ENCODE data around the gene HNRNPUL1.

The HNRNPUL1 gene

DNA sequence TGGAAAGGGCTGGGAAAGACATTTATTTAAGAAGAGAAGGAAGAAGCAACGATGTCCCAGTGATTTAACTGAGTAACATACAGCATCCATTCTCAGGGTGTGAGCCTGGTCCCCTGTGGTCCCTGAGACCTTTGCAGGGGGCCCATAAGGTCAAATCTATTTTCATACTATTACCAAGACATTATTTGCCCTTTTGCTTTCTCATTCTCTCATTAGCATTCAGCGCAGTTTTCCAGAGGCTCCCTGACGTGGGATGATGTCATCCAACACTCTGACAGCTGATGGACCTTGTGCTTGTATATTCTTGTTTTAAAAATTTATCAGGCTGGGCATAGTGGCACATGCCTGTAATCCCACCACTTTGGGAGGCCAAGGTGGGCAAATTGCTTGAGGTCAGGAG lies 18.3 kb upstream of the HNRNPUL1 start:
- Histone ChIP-seq H3K27me3 (ENCODE audit: control insufficient read depth in 3 of 3, insufficient read depth in 3 of 3, low read depth in 1 of 3, low read length in 3 of 3) (no peaks in the 10 kb centered on the region), H3K4me1 (ENCODE audit: control insufficient read depth in 2 of 2, insufficient read depth in 1 of 2, low read depth in 1 of 2, low read length in 2 of 2) (no peaks in the 10 kb centered on the region), H3K18ac (ENCODE audit: low read length) (no peak overlapping the region), H3K79me1 (ENCODE audit: low read depth, low read length) (peaks cover 2% of the 10 kb centered on the region), H3K9ac (ENCODE audit: low read depth, low read length, poor library complexity) (no peak overlapping the region), H2BK15ac (ENCODE audit: low read length) (no peak overlapping the region), H2BK5ac (ENCODE audit: low read length) (no peak overlapping the region), H3K4ac (ENCODE audit: low read length) (no peak overlapping the region), H3K23ac (ENCODE audit: low read depth, low read length, poor library complexity) (no peak overlapping the region), H3K4me3 (ENCODE audit: low read length in 2 of 2) (no peak overlapping the region), H2AK5ac (ENCODE audit: low read depth, low read length) (no peak overlapping the region), H3K9me3 (replicated peaks in 1 of 2; ENCODE audit: control insufficient read depth in 2 of 2, insufficient read depth in 1 of 2, low read depth in 1 of 2, low read length in 2 of 2) (peaks cover 0 to 2% of the 10 kb centered on the region in 2 donors), H3K4me2 (ENCODE audit: insufficient read depth, low read length, poor library complexity, severe bottlenecking) (no peak overlapping the region), H2AFZ (ENCODE audit: low read length) (no peak overlapping the region), H3K27ac (replicated peaks; ENCODE audit: low read length) (no peak overlapping the region), H4K8ac (ENCODE audit: low read depth, low read length) (no peak overlapping the region), H3K14ac (ENCODE audit: low read length) (no peak overlapping the region), H2BK12ac (ENCODE audit: low read length) (no peak overlapping the region), H4K91ac (ENCODE audit: low read depth, low read length, poor library complexity) (no peak overlapping the region), H3K36me3 (replicated peaks in 1 of 2; ENCODE audit: control insufficient read depth in 2 of 2, insufficient read depth in 2 of 2, low read length in 2 of 2) (peaks cover 40 to 56% of the 10 kb centered on the region in 2 donors), H2BK120ac (ENCODE audit: low read depth, low read length) (no peak overlapping the region)
- no CpG with 5 or more reads among the region's 3 CpGs for WGBS, 2 donors (ENCODE audit: extremely low coverage in 2 of 2, insufficient read length in 2 of 2, insufficient replicate concordance in 1 of 2)
- DNase-seq (ENCODE audit: low spot score), result no peak

DNA sequence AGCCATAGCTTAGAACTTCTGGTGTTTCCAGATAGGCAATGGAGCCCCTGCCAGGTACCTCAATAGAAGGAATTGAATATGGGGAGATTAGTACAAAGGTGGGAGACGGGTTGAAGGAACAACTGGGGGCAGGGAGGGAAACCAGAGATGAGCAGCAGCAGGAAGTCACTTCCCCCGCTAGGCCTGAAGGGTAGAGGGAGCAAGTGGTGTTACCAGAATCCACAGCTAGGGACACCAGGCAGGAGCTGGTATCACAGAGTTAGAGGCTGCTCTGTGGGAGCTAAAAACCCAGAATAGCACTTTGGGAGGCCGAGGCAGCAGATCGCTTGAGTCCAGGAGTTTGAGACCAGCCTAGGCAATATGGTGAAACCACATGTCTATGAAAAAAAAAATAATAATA lies 15.3 kb upstream of the HNRNPUL1 start:
- no peak overlapping the region for H2BK5ac ChIP-seq (ENCODE audit: low read length)
- peaks cover 2% of the 10 kb centered on the region for H3K79me1 ChIP-seq (ENCODE audit: low read depth, low read length)
- H3K4me2 ChIP-seq (ENCODE audit: insufficient read depth, low read length, poor library complexity, severe bottlenecking), result no peak overlapping the region
- H2AFZ ChIP-seq (ENCODE audit: low read length), result no peak overlapping the region
- H2AK5ac ChIP-seq (ENCODE audit: low read depth, low read length), result no peak overlapping the region
- H4K91ac ChIP-seq (ENCODE audit: low read depth, low read length, poor library complexity), result no peak overlapping the region
- H3K18ac ChIP-seq (ENCODE audit: low read length), result no peak overlapping the region
- H3K23ac ChIP-seq (ENCODE audit: low read depth, low read length, poor library complexity), result no peak overlapping the region
- no peak overlapping the region for H2BK120ac ChIP-seq (ENCODE audit: low read depth, low read length)
- no peak overlapping the region for H2BK12ac ChIP-seq (ENCODE audit: low read length)
- H3K14ac ChIP-seq (ENCODE audit: low read length), result no peak overlapping the region
- peaks cover 44 to 54% of the 10 kb centered on the region in 2 donors for H3K36me3 ChIP-seq (replicated peaks in 1 of 2; ENCODE audit: control insufficient read depth in 2 of 2, insufficient read depth in 2 of 2, low read length in 2 of 2)
- H3K4me1 ChIP-seq (ENCODE audit: control insufficient read depth in 2 of 2, insufficient read depth in 1 of 2, low read depth in 1 of 2, low read length in 2 of 2), result no peaks in the 10 kb centered on the region
- H4K8ac ChIP-seq (ENCODE audit: low read depth, low read length), result no peak overlapping the region
- no peaks in the 10 kb centered on the region for H3K27me3 ChIP-seq (ENCODE audit: control insufficient read depth in 3 of 3, insufficient read depth in 3 of 3, low read depth in 1 of 3, low read length in 3 of 3)
- no peak overlapping the region for H3K27ac ChIP-seq (replicated peaks; ENCODE audit: low read length)
- no peak overlapping the region for H3K9ac ChIP-seq (ENCODE audit: low read depth, low read length, poor library complexity)
- H3K9me3 ChIP-seq (replicated peaks in 1 of 2; ENCODE audit: control insufficient read depth in 2 of 2, insufficient read depth in 1 of 2, low read depth in 1 of 2, low read length in 2 of 2), result peaks cover 0 to 2% of the 10 kb centered on the region in 2 donors
- WGBS, 2 donors (ENCODE audit: extremely low coverage in 2 of 2, insufficient read length in 2 of 2, insufficient replicate concordance in 1 of 2), result no CpG with 5 or more reads among the region's 4 CpGs
- no peak overlapping the region for H3K4me3 ChIP-seq (ENCODE audit: low read length in 2 of 2)
- DNase-seq (ENCODE audit: low spot score), result no peak
- no peak overlapping the region for H2BK15ac ChIP-seq (ENCODE audit: low read length)
- no peak overlapping the region for H3K4ac ChIP-seq (ENCODE audit: low read length)

DNA sequence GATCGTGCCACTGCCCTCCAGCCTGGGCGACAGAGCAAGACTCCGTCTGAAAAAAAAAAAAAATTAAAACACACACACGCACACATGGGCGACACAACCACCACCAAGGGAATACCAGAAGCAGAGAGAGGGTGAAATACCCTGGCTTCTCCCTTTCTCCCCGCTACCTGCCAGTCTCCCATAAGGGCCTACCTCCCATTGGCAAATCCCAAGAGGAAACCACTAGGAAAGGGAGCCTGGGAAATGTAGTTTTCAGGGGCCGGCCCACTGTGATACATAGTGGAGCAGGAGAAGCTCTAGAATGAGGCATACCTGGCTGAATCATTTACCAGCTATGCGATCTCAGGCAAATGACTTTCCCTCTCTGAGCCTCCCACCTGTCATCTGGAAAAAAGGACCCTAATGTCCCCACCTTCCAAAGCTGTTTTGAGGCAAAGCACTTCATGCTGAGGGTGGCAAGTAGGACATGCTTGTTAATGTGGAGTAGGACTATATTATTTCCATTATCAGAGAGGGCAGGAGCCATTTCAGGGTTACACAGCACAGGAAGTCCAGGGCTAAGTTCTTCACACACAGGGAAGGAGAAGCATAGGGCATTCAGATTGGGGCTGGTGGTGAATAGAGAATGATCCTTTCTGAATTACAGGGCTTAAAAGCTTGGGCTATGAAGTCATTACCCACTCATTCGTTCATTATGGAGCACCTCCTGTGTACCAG lies 14.3 kb upstream of the HNRNPUL1 start:
- no peak for DNase-seq (ENCODE audit: low spot score)
- H3K18ac ChIP-seq (ENCODE audit: low read length), result no peak overlapping the region
- no peak overlapping the region for H3K9ac ChIP-seq (ENCODE audit: low read depth, low read length, poor library complexity)
- no peak overlapping the region for H3K4me2 ChIP-seq (ENCODE audit: insufficient read depth, low read length, poor library complexity, severe bottlenecking)
- H3K79me1 ChIP-seq (ENCODE audit: low read depth, low read length), result peaks cover 2% of the 10 kb centered on the region
- H3K4ac ChIP-seq (ENCODE audit: low read length), result no peak overlapping the region
- no peak overlapping the region for H3K23ac ChIP-seq (ENCODE audit: low read depth, low read length, poor library complexity)
- no peak overlapping the region for H4K91ac ChIP-seq (ENCODE audit: low read depth, low read length, poor library complexity)
- H3K4me3 ChIP-seq (ENCODE audit: low read length in 2 of 2), result no peak overlapping the region
- no peak overlapping the region for H2BK120ac ChIP-seq (ENCODE audit: low read depth, low read length)
- peaks cover 43 to 58% of the 10 kb centered on the region in 2 donors for H3K36me3 ChIP-seq (replicated peaks in 1 of 2; ENCODE audit: control insufficient read depth in 2 of 2, insufficient read depth in 2 of 2, low read length in 2 of 2)
- H2AFZ ChIP-seq (ENCODE audit: low read length), result no peak overlapping the region
- no peak overlapping the region for H2AK5ac ChIP-seq (ENCODE audit: low read depth, low read length)
- no CpG with 5 or more reads among the region's 9 CpGs for WGBS, 2 donors (ENCODE audit: extremely low coverage in 2 of 2, insufficient read length in 2 of 2, insufficient replicate concordance in 1 of 2)
- no peak overlapping the region for H2BK15ac ChIP-seq (ENCODE audit: low read length)
- H3K27ac ChIP-seq (replicated peaks; ENCODE audit: low read length), result no peak overlapping the region
- no peak overlapping the region for H2BK5ac ChIP-seq (ENCODE audit: low read length)
- no peak overlapping the region for H3K14ac ChIP-seq (ENCODE audit: low read length)
- no peaks in the 10 kb centered on the region for H3K4me1 ChIP-seq (ENCODE audit: control insufficient read depth in 2 of 2, insufficient read depth in 1 of 2, low read depth in 1 of 2, low read length in 2 of 2)
- no peak overlapping the region for H4K8ac ChIP-seq (ENCODE audit: low read depth, low read length)
- peaks cover 0 to 2% of the 10 kb centered on the region in 2 donors for H3K9me3 ChIP-seq (replicated peaks in 1 of 2; ENCODE audit: control insufficient read depth in 2 of 2, insufficient read depth in 1 of 2, low read depth in 1 of 2, low read length in 2 of 2)
- H3K27me3 ChIP-seq (ENCODE audit: control insufficient read depth in 3 of 3, insufficient read depth in 3 of 3, low read depth in 1 of 3, low read length in 3 of 3), result no peaks in the 10 kb centered on the region
- H2BK12ac ChIP-seq (ENCODE audit: low read length), result no peak overlapping the region

DNA sequence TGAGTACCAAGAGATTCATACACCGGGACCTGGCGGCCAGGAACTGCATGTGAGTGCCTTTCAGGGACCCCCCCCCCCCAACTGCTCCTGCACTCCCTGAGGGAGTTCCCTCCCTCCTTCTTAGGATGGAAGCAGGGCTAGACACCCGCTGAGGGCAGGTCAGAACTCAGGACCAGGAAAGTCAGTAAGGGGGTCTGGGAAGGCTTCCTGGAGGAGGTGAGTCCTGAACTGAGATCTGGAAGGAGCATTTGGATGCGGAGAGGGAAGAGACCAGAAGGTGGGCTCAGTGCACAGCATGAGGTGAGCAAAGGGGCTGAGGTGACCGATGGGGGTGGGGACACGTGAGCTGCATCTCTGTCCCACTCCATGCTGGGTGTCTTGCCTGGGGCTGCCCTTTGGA lies 10.5 kb upstream of the HNRNPUL1 start:
- Histone ChIP-seq H4K91ac (ENCODE audit: low read depth, low read length, poor library complexity) (no peak overlapping the region), H3K4ac (ENCODE audit: low read length) (no peak overlapping the region), H3K23ac (ENCODE audit: low read depth, low read length, poor library complexity) (no peak overlapping the region), H2AFZ (ENCODE audit: low read length) (no peak overlapping the region), H2BK5ac (ENCODE audit: low read length) (no peak overlapping the region), H3K27ac (replicated peaks; ENCODE audit: low read length) (no peak overlapping the region), H2BK15ac (ENCODE audit: low read length) (no peak overlapping the region), H3K27me3 (ENCODE audit: control insufficient read depth in 3 of 3, insufficient read depth in 3 of 3, low read depth in 1 of 3, low read length in 3 of 3) (no peaks in the 10 kb centered on the region), H3K9ac (ENCODE audit: low read depth, low read length, poor library complexity) (no peak overlapping the region), H3K18ac (ENCODE audit: low read length) (no peak overlapping the region), H2AK5ac (ENCODE audit: low read depth, low read length) (no peak overlapping the region), H3K4me2 (ENCODE audit: insufficient read depth, low read length, poor library complexity, severe bottlenecking) (no peak overlapping the region), H3K79me1 (ENCODE audit: low read depth, low read length) (peaks cover 2% of the 10 kb centered on the region), H3K36me3 (replicated peaks in 1 of 2; ENCODE audit: control insufficient read depth in 2 of 2, insufficient read depth in 2 of 2, low read length in 2 of 2) (peaks cover 53 to 74% of the 10 kb centered on the region in 2 donors), H3K9me3 (replicated peaks in 1 of 2; ENCODE audit: control insufficient read depth in 2 of 2, insufficient read depth in 1 of 2, low read depth in 1 of 2, low read length in 2 of 2) (peaks cover 0 to under 1% of the 10 kb centered on the region in 2 donors), H4K8ac (ENCODE audit: low read depth, low read length) (no peak overlapping the region), H2BK120ac (ENCODE audit: low read depth, low read length) (no peak overlapping the region), H3K4me1 (ENCODE audit: control insufficient read depth in 2 of 2, insufficient read depth in 1 of 2, low read depth in 1 of 2, low read length in 2 of 2) (no peaks in the 10 kb centered on the region), H3K14ac (ENCODE audit: low read length) (no peak overlapping the region), H3K4me3 (ENCODE audit: low read length in 2 of 2) (no peak overlapping the region), H2BK12ac (ENCODE audit: low read length) (no peak overlapping the region)
- no peak for DNase-seq (ENCODE audit: low spot score)
- no CpG with 5 or more reads among the region's 6 CpGs for WGBS, 2 donors (ENCODE audit: extremely low coverage in 2 of 2, insufficient read length in 2 of 2, insufficient replicate concordance in 1 of 2)

Measured in neuronal stem cell (in vitro differentiated cells).